Upper lobe of left lung (tissue), 4 donors: ENCODE data around the gene HSPA4.

Experiments
- EP300 ChIP-seq, 4 donors: sonication (generic); formaldehyde crosslinking; IDR thresholded peaks; one replicate each; pipeline ENCODE4 v1.5.1; 2017; ENCODE audit warnings: antibody characterized with exemption in 4 of 4, control low read depth in 2 of 4
- POLR2A ChIP-seq, 4 donors: fragments of 450-650 bp; IDR thresholded peaks; one replicate each; pipeline ENCODE4 v1.5.1; 2016 to 2017; ENCODE audit warnings: antibody characterized with exemption in 4 of 4, mild to moderate bottlenecking in 2 of 4
- POLR2AphosphoS5 ChIP-seq, 2 donors: sonication (generic); formaldehyde crosslinking; IDR thresholded peaks; one replicate each; pipeline ENCODE4 v1.5.1; 2017; ENCODE audit warnings: antibody characterized with exemption in 2 of 2
- TF ChIP-seq, protein P1 (sequence below), 6 experiments: fragments of 450-650 bp in 4 of 6; fragments of 200-600 bp in 2 of 6; sonication (generic) in 2 of 6; IDR thresholded peaks; one replicate each; pipeline ENCODE4 v1.5.1; 2016 to 2019; ENCODE audit warnings: antibody characterized with exemption in 6 of 6

DNA sequence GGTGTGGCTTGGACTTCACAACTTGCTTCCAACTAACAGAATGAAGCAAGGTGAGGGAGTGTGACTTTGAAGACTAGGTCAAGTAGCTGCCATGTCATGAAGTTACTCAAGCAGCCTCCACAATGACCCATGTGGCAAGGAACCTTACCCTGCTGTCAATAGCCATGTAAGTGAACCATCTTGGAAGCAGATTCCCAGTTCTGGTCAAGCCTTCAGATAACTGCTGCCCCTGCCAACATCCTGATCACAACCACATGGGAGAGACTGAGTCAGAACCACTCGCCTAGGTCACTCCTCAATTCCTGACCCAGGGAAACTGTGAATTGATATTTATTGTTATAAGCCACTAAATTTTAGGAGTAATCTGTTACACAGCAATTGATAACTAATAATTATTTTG lies 36.3 kb upstream of the HSPA4 start:
- TF ChIP-seq, protein P1, sequence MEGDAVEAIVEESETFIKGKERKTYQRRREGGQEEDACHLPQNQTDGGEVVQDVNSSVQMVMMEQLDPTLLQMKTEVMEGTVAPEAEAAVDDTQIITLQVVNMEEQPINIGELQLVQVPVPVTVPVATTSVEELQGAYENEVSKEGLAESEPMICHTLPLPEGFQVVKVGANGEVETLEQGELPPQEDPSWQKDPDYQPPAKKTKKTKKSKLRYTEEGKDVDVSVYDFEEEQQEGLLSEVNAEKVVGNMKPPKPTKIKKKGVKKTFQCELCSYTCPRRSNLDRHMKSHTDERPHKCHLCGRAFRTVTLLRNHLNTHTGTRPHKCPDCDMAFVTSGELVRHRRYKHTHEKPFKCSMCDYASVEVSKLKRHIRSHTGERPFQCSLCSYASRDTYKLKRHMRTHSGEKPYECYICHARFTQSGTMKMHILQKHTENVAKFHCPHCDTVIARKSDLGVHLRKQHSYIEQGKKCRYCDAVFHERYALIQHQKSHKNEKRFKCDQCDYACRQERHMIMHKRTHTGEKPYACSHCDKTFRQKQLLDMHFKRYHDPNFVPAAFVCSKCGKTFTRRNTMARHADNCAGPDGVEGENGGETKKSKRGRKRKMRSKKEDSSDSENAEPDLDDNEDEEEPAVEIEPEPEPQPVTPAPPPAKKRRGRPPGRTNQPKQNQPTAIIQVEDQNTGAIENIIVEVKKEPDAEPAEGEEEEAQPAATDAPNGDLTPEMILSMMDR (IDR thresholded peaks at IDR 0.05), result no peak
- TF ChIP-seq POLR2AphosphoS5 (IDR thresholded peaks at IDR 0.05), result no peak
- no peak for TF ChIP-seq POLR2A (IDR thresholded peaks at IDR 0.05)
- TF ChIP-seq EP300 (IDR thresholded peaks at IDR 0.05), result no peak
